ENCODE results near the gene CADPS2. TPM values are rescaled to one million over a fixed set of nuclear protein-coding genes. Genes with fewer than 3 reads are reported as not detected.

Gene CADPS2
- total and polyA plus RNA-seq, 2 of the 4 experiments (the other 2 are of a cell fraction) = 0.10 to 0.54 TPM

DNA sequence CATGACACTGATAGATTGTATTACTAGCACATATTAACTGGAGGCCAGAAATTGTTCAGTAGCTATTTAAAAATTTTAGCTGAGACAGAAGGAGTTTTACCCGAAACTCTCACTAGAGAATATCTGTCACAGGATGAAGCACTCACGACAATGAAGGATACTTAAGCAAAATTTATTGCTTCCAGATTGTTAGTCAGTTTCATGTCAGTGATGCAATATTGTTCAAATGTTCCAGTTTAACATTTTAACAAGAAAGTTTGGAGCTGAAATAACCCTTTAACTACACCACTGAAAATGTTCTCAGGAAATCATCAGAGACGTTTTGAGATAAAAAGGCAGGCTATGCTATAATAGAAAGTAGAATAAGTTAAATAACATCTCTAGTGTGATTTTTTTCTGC lies 15.0 kb upstream of the CADPS2 start:
- no CpG with 5 or more reads among the region's 3 CpGs for WGBS, 2 experiments (ENCODE audit: extremely low coverage in 2 of 2, insufficient read length in 1 of 2)
- Histone ChIP-seq H3K79me1 (ENCODE audit: low read depth in 1 of 2, low read length in 2 of 2) (no peaks in the 10 kb centered on the region), H4K8ac (ENCODE audit: low read depth in 2 of 2, low read length in 2 of 2) (no peak overlapping the region), H3K4me2 (ENCODE audit: low read depth, low read length) (no peak overlapping the region), H2BK120ac (ENCODE audit: low read depth, low read length) (no peak overlapping the region), H2BK5ac (ENCODE audit: low read depth, low read length, poor library complexity, severe bottlenecking) (no peak overlapping the region), H2BK15ac (ENCODE audit: low read depth, low read length) (no peak overlapping the region), H2AK9ac (replicated peaks; ENCODE audit: low read depth, low read length, poor library complexity) (no peak overlapping the region), H2AFZ (replicated peaks; ENCODE audit: low read length, poor library complexity) (no peak overlapping the region), H3K56ac (ENCODE audit: extremely low read depth, insufficient read depth, low read length) (no peak overlapping the region), H2AK5ac (ENCODE audit: low read depth, low read length) (no peak overlapping the region), H3K9me3 (ENCODE audit: control insufficient read depth, insufficient read depth, low read length) (no peaks in the 10 kb centered on the region), H3K36me3 (ENCODE audit: control insufficient read depth, insufficient read depth, low read length) (no peaks in the 10 kb centered on the region), H4K5ac (ENCODE audit: low read depth, low read length) (no peak overlapping the region), H3K14ac (replicated peaks; ENCODE audit: low read depth, low read length) (no peak overlapping the region), H3K9ac (ENCODE audit: low read depth, low read length) (no peak overlapping the region), H4K20me1 (ENCODE audit: insufficient read depth, low read length) (no peaks in the 10 kb centered on the region), H2BK20ac (ENCODE audit: low read depth, low read length) (no peak overlapping the region), H3K9me1 (ENCODE audit: insufficient read depth, low read length) (no peaks in the 10 kb centered on the region), H4K91ac (ENCODE audit: insufficient read depth, low read depth, low read length) (no peak overlapping the region), H3K4ac (ENCODE audit: low read depth, low read length) (no peak overlapping the region), H3K27ac (ENCODE audit: insufficient read depth, low read length) (no peak overlapping the region), H3K23ac (ENCODE audit: low read depth, low read length) (no peak overlapping the region), H3K18ac (ENCODE audit: low read depth, low read length) (no peak overlapping the region), H3K4me1 (ENCODE audit: control insufficient read depth, insufficient read depth, low read length) (no peaks in the 10 kb centered on the region), H3K4me3 (ENCODE audit: insufficient read depth, low read depth, low read length) (no peak overlapping the region), H3K27me3 (ENCODE audit: control insufficient read depth, insufficient read depth, low read length) (no peaks in the 10 kb centered on the region)
- no TSS peak for BruUV-seq (replicated peaks)
- ATAC-seq (ENCODE audit: low read depth) (no peak), DNase-seq (no peak)
- TF ChIP-seq FOS (IDR thresholded peaks at IDR 0.05; ENCODE audit: low read depth, low read length) = no peak
- no peak for TF ChIP-seq RCOR1 (IDR thresholded peaks at IDR 0.05; ENCODE audit: insufficient replicate concordance, low read length)
- no peak for TF ChIP-seq MAZ (IDR thresholded peaks at IDR 0.05; ENCODE audit: borderline replicate concordance, low read depth, low read length)
- no peak for TF ChIP-seq RAD21 (IDR thresholded peaks at IDR 0.05; ENCODE audit: low read length)
- TF ChIP-seq CHD1 (IDR thresholded peaks at IDR 0.05; ENCODE audit: low read depth, low read length) = no peak
- TF ChIP-seq SMC3 (IDR thresholded peaks at IDR 0.05; ENCODE audit: low read depth, low read length) = no peak
- no peak for TF ChIP-seq ELK1 (IDR thresholded peaks at IDR 0.05; ENCODE audit: borderline replicate concordance, low read depth, low read length)
- no peak for TF ChIP-seq NFE2L2 (IDR thresholded peaks at IDR 0.05; ENCODE audit: low read depth, low read length)
- no peak for TF ChIP-seq MXI1 (IDR thresholded peaks at IDR 0.05; ENCODE audit: borderline replicate concordance, low read depth, low read length)
- no peak for TF ChIP-seq CEBPB (IDR thresholded peaks at IDR 0.05; ENCODE audit: low read depth, low read length)
- TF ChIP-seq POLR2A (IDR thresholded peaks at IDR 0.05; ENCODE audit: low read depth, low read length) = no peak
- ChIA-PET CTCF (no interaction called here), POLR2A (ENCODE audit: unreplicated experiment) (no interaction called here)
- intact Hi-C loops (cut with micrococcal nuclease) (no loop called here), dilution Hi-C loops (cut with HindIII; ENCODE audit: low sequenced_read_pairs, unreplicated experiment) (no loop called here), in situ Hi-C loops (cut with MboI; ENCODE audit: low sequenced_read_pairs) (no loop called here)
